H9 (cell line): Measurements from ENCODE around the gene MACROD1. TPM values are rescaled to one million over a fixed set of nuclear protein-coding genes. Genes with fewer than 3 reads are reported as not detected.

ENCODE experiments used
- DNase-seq: peaks from one replicate; pipeline ENCODE4 v3.0.0-alpha.2; 2017
- H2AFZ ChIP-seq: one replicate; pipeline ENCODE4 v1.6.1; 2013; ENCODE audit warnings: mild to moderate bottlenecking, low read length, control low read depth, moderate library complexity
- H2AK5ac ChIP-seq: 2 replicates; pipeline ENCODE4 v1.6.1; 2013; ENCODE audit warnings: low read length, control low read depth, mixed read lengths; ENCODE audit not compliant: insufficient read length
- H2BK120ac ChIP-seq: one replicate; pipeline ENCODE4 v1.6.1; 2013; ENCODE audit warnings: low read depth, mild to moderate bottlenecking, low read length, control low read depth, inconsistent platforms; ENCODE audit not compliant: poor library complexity, severe bottlenecking
- H2BK12ac ChIP-seq: 2 replicates; pipeline ENCODE4 v1.6.1; 2013; ENCODE audit warnings: low read length, control low read depth, mixed read lengths, low read depth; ENCODE audit not compliant: insufficient read length
- H2BK15ac ChIP-seq: 2 replicates; pipeline ENCODE4 v1.6.1; 2013; ENCODE audit warnings: low read depth, low read length, control low read depth
- H2BK20ac ChIP-seq: one replicate; pipeline ENCODE4 v1.6.1; 2013; ENCODE audit warnings: low read depth, mild to moderate bottlenecking, low read length, control low read depth, inconsistent platforms; ENCODE audit not compliant: poor library complexity, severe bottlenecking
- H2BK5ac ChIP-seq: 2 replicates; pipeline ENCODE4 v1.6.1; 2013; ENCODE audit warnings: low read length, control low read depth, mixed read lengths; ENCODE audit not compliant: insufficient read length
- H3K14ac ChIP-seq: 2 replicates; pipeline ENCODE4 v1.6.1; 2013; ENCODE audit warnings: low read length, control low read depth; ENCODE audit not compliant: insufficient read depth
- H3K18ac ChIP-seq: 2 replicates; pipeline ENCODE4 v1.6.1; 2013; ENCODE audit warnings: low read depth, mild to moderate bottlenecking, mixed read lengths, low read length, control low read depth; ENCODE audit not compliant: insufficient read length
- H3K23ac ChIP-seq: 2 replicates; pipeline ENCODE4 v1.6.1; 2013; ENCODE audit warnings: low read length, control low read depth, mixed read lengths, low read depth; ENCODE audit not compliant: insufficient read length
- H3K23me2 ChIP-seq: 2 replicates; pipeline ENCODE4 v1.6.1; 2013; ENCODE audit warnings: low read depth, mild to moderate bottlenecking, mixed read lengths, low read length, control low read depth; ENCODE audit not compliant: insufficient read length, poor library complexity, severe bottlenecking
- H3K27ac ChIP-seq: 2 replicates; pipeline ENCODE4 v1.5.1; 2013; ENCODE audit warnings: low read length, control low read depth, mixed read lengths, low read depth; ENCODE audit not compliant: insufficient read length
- H3K27me3 ChIP-seq: 2 replicates; pipeline ENCODE4 v1.6.1; 2013; ENCODE audit warnings: low read length, control low read depth, inconsistent platforms; ENCODE audit not compliant: insufficient read depth
- H3K4ac ChIP-seq: 2 replicates; pipeline ENCODE4 v1.6.1; 2013; ENCODE audit warnings: low read depth, mild to moderate bottlenecking, control low read depth, inconsistent platforms, low read length, moderate library complexity
- H3K4me1 ChIP-seq: 2 replicates; pipeline ENCODE4 v1.6.1; 2013; ENCODE audit warnings: low read length, control low read depth, inconsistent platforms; ENCODE audit not compliant: insufficient read depth
- H3K4me2 ChIP-seq: 2 replicates; pipeline ENCODE4 v1.6.1; 2013; ENCODE audit warnings: low read length, control low read depth, mixed read lengths; ENCODE audit not compliant: insufficient read length, insufficient read depth
- H3K56ac ChIP-seq: 2 replicates; pipeline ENCODE4 v1.6.1; 2013; ENCODE audit warnings: low read depth, mild to moderate bottlenecking, mixed read lengths, low read length, control low read depth; ENCODE audit not compliant: insufficient read length
- H3K79me1 ChIP-seq: 2 replicates; pipeline ENCODE4 v1.6.1; 2013; ENCODE audit warnings: low read depth, mild to moderate bottlenecking, moderate library complexity, low read length, control low read depth, inconsistent platforms; ENCODE audit not compliant: insufficient read depth, poor library complexity, severe bottlenecking
- H3K79me2 ChIP-seq: 2 replicates; pipeline ENCODE4 v1.6.1; 2013; ENCODE audit warnings: low read length, control low read depth, inconsistent platforms; ENCODE audit not compliant: insufficient read depth
- H3K9ac ChIP-seq: 2 replicates; pipeline ENCODE4 v1.6.1; 2013; ENCODE audit warnings: low read length, control low read depth, mixed read lengths; ENCODE audit not compliant: insufficient read length; ENCODE audit errors: extremely low read depth
- H3K9me3 ChIP-seq: one replicate; pipeline ENCODE4 v1.6.1; 2013; ENCODE audit warnings: low read depth, low read length, inconsistent platforms; ENCODE audit not compliant: control insufficient read depth
- H3T11ph ChIP-seq: one replicate; pipeline ENCODE4 v1.6.1; 2013; ENCODE audit warnings: mild to moderate bottlenecking, low read length, control low read depth, inconsistent platforms
- H4K20me1 ChIP-seq: one replicate; pipeline ENCODE4 v1.6.1; 2013; ENCODE audit not compliant: control insufficient read depth, insufficient read length, insufficient read depth
- H4K5ac ChIP-seq: 2 replicates; pipeline ENCODE4 v1.6.1; 2013; ENCODE audit warnings: low read depth, mild to moderate bottlenecking, mixed read lengths, low read length, control low read depth; ENCODE audit not compliant: insufficient read length
- H4K8ac ChIP-seq: replicated peaks from 2 replicates; pipeline ENCODE4 v1.6.1; 2013; ENCODE audit warnings: low read length, control low read depth, mixed read lengths, low read depth; ENCODE audit not compliant: insufficient read length
- H4K91ac ChIP-seq: 2 replicates; pipeline ENCODE4 v1.6.1; 2013; ENCODE audit warnings: low read depth, mild to moderate bottlenecking, moderate library complexity, mixed read lengths, low read length, control low read depth; ENCODE audit not compliant: insufficient read length
- H3K27ac Mint-ChIP-seq, 3 experiments: 2 replicates in 2 of 3; 3 replicates in 1 of 3; pipeline ENCODE4 v1.8.0; 2020 to 2021; ENCODE audit warnings: mixed read lengths in 3 of 3, mild to moderate bottlenecking in 1 of 3, moderate library complexity in 1 of 3
- H3K27me3 Mint-ChIP-seq: 2 replicates; pipeline ENCODE4 v1.8.0; 2021; ENCODE audit warnings: low read depth, mild to moderate bottlenecking, moderate library complexity, mixed read lengths
- H3K36me3 Mint-ChIP-seq, 3 experiments: 2 replicates in 2 of 3; 3 replicates in 1 of 3; pipeline ENCODE4 v1.8.0; 2020 to 2021; ENCODE audit warnings: low read depth in 3 of 3, mixed read lengths in 3 of 3; ENCODE audit not compliant: insufficient read depth in 1 of 3
- H3K4me1 Mint-ChIP-seq, 2 experiments: 2 replicates each; pipeline ENCODE4 v1.8.0; 2020; ENCODE audit warnings: mixed read lengths in 2 of 2
- H3K4me3 Mint-ChIP-seq, 2 experiments: 2 replicates in 1 of 2; 3 replicates in 1 of 2; pipeline ENCODE4 v1.8.0; 2020 to 2021; ENCODE audit warnings: mild to moderate bottlenecking in 2 of 2, mixed read lengths in 2 of 2, moderate library complexity in 1 of 2
- H3K9me3 Mint-ChIP-seq, 2 experiments: 2 replicates in 1 of 2; 3 replicates in 1 of 2; pipeline ENCODE4 v1.8.0; 2020; ENCODE audit warnings: mild to moderate bottlenecking in 2 of 2, mixed read lengths in 2 of 2, moderate library complexity in 1 of 2
- WGBS: extraction: QIAGEN DNeasy Blood & Tissue Kit; methylation state at CpG from one replicate; pipeline ENCODE4 v1.1.7; 2013; ENCODE audit warnings: missing lambda C conversion rate, low lambda C conversion rate, mixed read lengths; ENCODE audit not compliant: insufficient read length; ENCODE audit errors: extremely low coverage; 5-methylcytosine and 5-hydroxymethylcytosine counted together
- total RNA-seq: library from RNA; stranded (reverse); gene quantifications from 2 replicates; pipeline ENCODE4 v1.2.1, GENCODE V29; 2021
- TF ChIP-seq, protein P1 (sequence below): fragments of 200-600 bp; sonication (generic); conservative IDR thresholded peaks from 3 replicates; pipeline ENCODE4 v1.8.0; 2021; ENCODE audit warnings: antibody characterized with exemption, mild to moderate bottlenecking

Gene MACROD1
- total RNA-seq, 1 experiment from 2014 or later: 21.2 TPM

- H2AK5ac ChIP-seq: no peak overlapping the region
- Mint-ChIP-seq H3K27me3 (no peaks in the 10 kb centered on the region), H3K27ac (peak overlapping the region; percentile 62 to 91 (median 88); a peak in 4 of 7 replicates), H3K9me3 (no peaks in the 10 kb centered on the region; a peak in 1 of 5 replicates), H3K4me3 (peak overlapping the region in 1 of 2 experiments; percentile 16; a peak in 1 of 5 replicates), H3K36me3 (peaks cover 43 to 81% (median 72%) of the 10 kb centered on the region in 3 experiments; a peak in 6 of 7 replicates), H3K4me1 (peaks cover 13 to 14% of the 10 kb centered on the region in 2 experiments)
- no peak overlapping the region for H3K14ac ChIP-seq
- H4K8ac ChIP-seq: no peak overlapping the region
- no peaks in the 10 kb centered on the region for H3K23me2 ChIP-seq
- H2BK12ac ChIP-seq: no peak overlapping the region
- no peak overlapping the region for H3K18ac ChIP-seq
- no peak for DNase-seq
- no peak overlapping the region for H2BK20ac ChIP-seq
- H3K4me1 ChIP-seq: no peaks in the 10 kb centered on the region
- H4K91ac ChIP-seq: no peak overlapping the region
- no peak overlapping the region for H3K4ac ChIP-seq
- no peaks in the 10 kb centered on the region for H4K20me1 ChIP-seq
- no peak overlapping the region for H3K56ac ChIP-seq
- no peak overlapping the region for H4K5ac ChIP-seq
- no peak overlapping the region for H2BK15ac ChIP-seq
- H2BK5ac ChIP-seq: no peak overlapping the region
- WGBS: no CpG with 5 or more reads among the region's 16 CpGs
- H3K79me1 ChIP-seq: no peaks in the 10 kb centered on the region
- TF ChIP-seq, protein P1, sequence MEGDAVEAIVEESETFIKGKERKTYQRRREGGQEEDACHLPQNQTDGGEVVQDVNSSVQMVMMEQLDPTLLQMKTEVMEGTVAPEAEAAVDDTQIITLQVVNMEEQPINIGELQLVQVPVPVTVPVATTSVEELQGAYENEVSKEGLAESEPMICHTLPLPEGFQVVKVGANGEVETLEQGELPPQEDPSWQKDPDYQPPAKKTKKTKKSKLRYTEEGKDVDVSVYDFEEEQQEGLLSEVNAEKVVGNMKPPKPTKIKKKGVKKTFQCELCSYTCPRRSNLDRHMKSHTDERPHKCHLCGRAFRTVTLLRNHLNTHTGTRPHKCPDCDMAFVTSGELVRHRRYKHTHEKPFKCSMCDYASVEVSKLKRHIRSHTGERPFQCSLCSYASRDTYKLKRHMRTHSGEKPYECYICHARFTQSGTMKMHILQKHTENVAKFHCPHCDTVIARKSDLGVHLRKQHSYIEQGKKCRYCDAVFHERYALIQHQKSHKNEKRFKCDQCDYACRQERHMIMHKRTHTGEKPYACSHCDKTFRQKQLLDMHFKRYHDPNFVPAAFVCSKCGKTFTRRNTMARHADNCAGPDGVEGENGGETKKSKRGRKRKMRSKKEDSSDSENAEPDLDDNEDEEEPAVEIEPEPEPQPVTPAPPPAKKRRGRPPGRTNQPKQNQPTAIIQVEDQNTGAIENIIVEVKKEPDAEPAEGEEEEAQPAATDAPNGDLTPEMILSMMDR: no peak
- no peak overlapping the region for H2BK120ac ChIP-seq
- H3T11ph ChIP-seq: no peak overlapping the region
- no peak overlapping the region for H3K23ac ChIP-seq
- H3K27me3 ChIP-seq: no peaks in the 10 kb centered on the region
- H3K27ac ChIP-seq: no peak overlapping the region
- no peak overlapping the region for H2AFZ ChIP-seq
- no peak overlapping the region for H3K4me2 ChIP-seq
- no peak overlapping the region for H3K9ac ChIP-seq
- H3K79me2 ChIP-seq: no peaks in the 10 kb centered on the region
- no peaks in the 10 kb centered on the region for H3K9me3 ChIP-seq
Measured at GRCh38 chr11:64204080-64204440, 38.1 kb upstream of the MACROD1 start.
